Epithelial cell of alveolus of lung (primary cell): ENCODE data around the gene IER5. TPM values are rescaled to one million over a fixed set of nuclear protein-coding genes. Genes with fewer than 3 reads are reported as not detected.

ENCODE experiments used
- total RNA-seq: library from RNA; depleted of rRNA; stranded (reverse); fragments of >200 nt; gene quantifications from 2 replicates; pipeline ENCODE4 v1.2.1, GENCODE V29; 2015

The IER5 gene
- 18.4 and 22.8 TPM in 2 replicates for total RNA-seq

DNA sequence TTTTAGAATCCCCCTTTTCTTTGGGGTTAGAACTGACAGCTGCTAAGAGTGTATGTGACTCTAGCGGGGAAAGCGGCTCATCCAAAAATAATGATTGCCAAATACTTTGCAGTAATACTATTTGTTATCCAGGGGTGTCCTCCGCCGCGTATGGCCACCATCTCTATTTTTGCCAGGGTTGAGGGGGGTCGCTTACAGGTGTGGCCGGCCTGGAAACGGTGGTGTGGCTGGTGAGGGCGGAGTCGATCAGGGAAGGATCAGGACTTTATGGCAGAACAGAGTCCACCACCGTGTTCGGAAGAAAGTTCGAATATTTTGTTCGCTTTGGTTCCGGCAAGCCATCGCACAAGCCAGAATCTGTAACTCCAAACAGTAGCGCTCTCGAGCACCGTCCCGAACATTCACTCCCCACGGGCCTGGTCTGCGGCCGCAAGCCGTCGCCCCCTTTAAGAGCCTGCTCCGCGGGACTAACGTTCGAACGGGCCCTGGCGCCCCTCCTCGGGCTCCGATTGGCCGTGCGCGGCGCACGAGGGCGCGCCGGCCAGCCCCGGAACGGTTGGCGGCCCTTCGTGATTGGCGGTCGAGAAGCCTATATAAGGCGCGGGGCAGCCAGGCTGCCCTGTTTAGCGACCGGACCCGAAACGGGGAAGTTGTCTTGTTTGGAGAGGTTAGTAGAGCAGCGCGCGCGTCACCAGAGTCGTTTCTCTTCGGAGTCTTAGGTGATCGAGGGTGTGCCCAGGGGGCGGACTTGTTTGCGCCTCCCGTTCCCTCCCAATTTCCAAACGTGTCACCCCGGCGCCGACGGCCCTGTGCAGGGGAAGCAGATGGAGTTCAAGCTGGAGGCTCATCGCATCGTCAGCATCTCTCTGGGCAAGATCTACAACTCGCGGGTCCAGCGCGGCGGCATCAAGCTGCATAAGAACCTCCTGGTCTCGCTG is at the start of gene IER5:
TSS of gene IER5 (plus strand) at position 622 of the 938 bp plus-strand sequence. CDS start at position 825, 203 bp downstream.

Other genes with a start within 250 kb of the IER5 start
- gene KIAA1614, start 175.8 kb upstream of the IER5 start, total RNA-seq = 5.2 and 10.5 TPM in 2 replicates
- gene STX6, start 65.8 kb upstream of the IER5 start, total RNA-seq = 17.3 and 22.5 TPM in 2 replicates
- 5.1 and 5.7 TPM in 2 replicates for gene MR1, start 54.7 kb upstream of the IER5 start, total RNA-seq